NCI-H1105 treated with DMSO at 0.1 percent for 48 hours (cell line): ENCODE data around the gene DLGAP4.
"Not testable (repeated sequence)": the region's sequence is repeated elsewhere in the genome, so short reads cannot be mapped to it uniquely, and the experiment has no call there.

Experiments
- DNase-seq: peaks from one replicate; lab custom pipeline; 2025; lab: John Stamatoyannopoulos, UW

Gene DLGAP4

DNA sequence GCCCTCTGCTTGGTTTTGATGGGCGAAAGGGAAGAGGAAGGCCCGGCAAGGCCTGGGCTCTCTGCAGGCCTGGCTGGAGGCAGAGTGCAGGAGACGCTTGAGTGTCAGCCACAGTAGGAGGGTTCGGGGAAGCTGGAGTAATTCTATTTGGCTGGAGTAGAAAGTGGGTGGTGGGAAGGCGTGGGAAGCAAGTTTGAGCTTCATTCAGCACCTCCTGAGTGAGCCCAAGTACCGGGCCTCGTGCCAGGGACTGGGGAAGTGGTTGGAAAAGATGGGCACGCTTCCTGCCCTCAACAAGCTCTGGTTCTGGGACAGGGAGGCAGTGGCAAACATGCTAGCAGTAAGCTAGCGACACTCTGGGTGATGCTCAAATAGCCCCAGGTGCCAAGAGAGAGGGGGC lies 72.5 kb downstream of the DLGAP4 start:
- no peak for DNase-seq

DNA sequence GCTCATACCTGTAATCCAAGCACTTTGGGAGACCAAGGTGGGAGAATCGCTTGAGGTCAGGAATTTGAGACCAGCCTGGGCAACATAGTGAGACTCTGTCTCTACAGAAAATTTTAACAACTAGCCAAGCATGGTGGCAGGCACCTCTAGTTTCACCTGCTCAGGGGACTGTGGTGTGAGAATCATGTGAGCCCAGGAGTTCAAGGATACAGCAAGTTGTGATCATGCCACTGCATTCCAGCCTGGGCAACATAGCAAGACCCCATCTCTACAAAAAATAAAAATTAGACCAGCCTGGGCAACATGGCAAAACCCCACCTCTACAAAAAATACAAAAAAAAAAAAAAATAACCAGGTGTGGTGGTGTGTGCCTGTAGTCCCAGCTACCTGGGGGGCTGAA lies 73.8 kb downstream of the DLGAP4 start:
- DNase-seq, result not testable (repeated sequence)

DNA sequence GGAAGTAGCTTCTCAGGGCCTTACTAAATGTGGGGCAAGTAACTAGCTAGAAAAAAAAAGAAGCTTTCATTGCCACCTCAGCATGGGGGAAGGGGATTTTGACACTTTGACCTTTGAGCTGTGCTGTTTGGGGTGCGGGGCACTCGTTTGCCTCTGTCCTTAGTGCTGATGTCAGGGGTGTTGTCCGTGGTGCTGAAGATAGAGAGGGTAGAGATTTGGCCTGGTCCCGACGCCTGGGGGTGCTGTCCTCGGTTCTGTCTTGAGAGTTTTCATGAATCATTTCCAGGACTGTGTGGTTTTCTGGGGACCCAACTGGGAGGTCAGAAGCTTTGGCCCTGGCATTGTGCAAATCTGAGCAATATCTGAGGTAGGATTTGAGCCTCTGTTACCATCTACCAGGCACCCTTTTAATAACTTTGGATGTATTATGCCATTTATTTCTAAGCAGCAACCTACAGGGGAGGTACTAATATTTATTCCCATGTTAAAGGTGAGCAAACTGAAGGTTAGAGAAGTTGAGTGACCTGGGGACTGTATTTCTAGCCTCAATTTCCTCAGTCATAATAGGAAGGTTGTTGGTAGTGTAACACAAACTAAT lies 78.0 kb downstream of the DLGAP4 start:
- DNase-seq, result no peak

DNA sequence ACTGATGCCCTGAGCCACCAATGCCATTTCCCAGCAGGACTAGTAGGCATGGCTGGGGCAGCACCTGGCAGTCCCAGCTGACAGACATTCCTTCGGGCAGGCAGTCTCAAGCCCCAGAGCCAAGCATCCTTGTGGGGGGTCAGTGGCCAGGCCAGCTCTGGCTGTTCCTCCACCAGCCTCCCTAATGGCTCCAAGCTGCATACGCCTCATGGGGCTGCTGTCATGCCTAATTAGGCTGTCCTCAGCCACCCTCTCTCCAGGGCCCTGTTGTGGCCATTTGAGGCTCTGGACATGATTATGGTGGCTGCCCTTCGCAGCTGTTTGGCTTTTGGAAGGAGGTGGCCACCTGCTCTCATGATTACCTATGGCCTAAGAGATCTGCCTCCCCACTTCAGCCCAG lies 79.4 kb downstream of the DLGAP4 start:
- DNase-seq, result no peak

DNA sequence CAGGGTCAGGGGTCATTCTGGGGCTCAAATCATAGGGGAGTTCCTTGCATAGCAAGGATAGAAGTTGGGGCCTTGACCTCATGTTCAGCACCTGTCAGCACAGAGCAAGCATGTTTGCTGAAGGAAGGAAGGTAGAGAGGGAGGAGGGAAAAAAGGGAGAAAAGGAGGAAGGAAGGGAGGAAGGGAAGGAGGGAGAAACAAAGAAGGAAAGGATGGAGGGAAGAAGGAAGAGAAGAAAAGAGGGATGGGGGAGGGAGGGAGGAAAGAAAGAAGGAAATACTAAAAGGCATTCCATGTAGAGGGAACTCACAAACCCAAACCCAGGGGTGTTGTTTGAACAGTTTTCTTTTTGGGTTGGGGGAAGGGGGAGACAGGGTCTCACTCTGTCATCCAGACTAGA lies 80.1 kb downstream of the DLGAP4 start:
- DNase-seq, result no peak

DNA sequence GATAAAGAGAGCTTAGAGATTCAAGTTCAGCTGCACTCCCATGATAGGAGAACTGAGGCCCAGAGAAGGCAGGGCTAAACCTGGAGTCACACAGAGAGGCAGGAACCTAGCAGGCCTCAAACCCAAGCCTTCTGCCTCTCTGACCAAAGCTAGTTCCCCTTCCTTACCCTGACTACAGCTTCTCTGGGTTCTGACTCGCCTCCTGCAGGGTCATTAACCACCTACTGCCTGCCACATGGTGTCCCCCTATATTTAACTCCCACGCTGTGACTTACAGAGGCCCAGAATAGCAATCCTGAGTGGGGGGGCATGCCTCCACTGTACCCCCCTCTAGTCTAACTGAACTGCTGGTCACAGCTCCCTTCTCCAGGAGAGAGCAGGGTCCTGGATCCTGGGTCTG lies 84.1 kb downstream of the DLGAP4 start:
- DNase-seq, result no peak

DNA sequence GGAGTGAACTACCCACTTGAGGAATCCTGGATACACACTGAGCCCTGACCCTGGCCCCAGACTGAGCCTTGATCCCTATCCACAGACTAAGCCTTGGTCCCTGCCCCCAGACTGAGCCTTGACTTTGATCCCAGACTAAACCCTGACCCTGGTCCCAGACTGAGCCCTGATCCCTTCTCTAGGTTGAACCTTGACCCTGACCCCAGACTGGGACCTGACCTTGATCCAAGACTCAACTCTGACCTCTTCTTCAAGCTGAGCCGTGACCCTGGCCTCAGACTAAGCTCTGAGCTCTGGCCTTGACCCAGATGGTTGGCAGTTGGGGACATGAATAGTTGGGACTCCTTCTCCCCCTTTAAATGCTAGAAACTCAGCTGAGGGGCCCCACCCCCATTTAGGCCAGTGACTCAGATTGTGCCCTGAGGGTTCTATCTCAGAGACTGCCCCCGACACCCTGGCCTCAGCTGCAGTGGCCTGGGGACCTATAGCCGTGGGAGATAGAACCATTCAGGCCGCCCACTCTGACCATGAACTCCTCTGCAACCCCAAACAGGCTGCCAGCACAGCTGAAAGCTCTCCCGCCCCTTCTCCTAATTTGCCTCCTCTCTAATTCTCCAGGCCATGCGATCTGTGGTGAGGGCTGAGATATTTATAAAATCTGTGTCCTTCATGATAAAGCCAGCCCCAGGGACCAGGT lies 84.7 kb downstream of the DLGAP4 start:
- no peak for DNase-seq

DNA sequence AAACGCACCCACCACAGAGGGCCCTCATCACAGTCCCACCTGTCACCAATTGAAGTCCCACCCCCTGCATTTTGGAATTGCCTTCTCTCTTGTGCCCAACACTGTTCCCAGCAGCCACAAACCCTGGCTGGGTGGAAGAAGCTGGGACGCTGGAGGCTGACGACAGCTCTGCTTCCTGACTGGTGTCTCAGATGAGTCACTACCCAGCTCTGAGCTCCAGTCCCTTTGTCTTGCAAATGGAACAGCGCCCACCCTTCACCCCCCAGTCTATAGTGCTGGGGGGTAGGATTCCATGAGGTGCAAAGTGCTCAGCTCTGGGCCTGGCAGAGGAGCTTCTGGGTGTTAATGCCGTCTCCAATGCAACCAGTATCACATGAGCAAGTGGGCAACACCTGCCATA lies 85.3 kb downstream of the DLGAP4 start:
- DNase-seq, result no peak

DNA sequence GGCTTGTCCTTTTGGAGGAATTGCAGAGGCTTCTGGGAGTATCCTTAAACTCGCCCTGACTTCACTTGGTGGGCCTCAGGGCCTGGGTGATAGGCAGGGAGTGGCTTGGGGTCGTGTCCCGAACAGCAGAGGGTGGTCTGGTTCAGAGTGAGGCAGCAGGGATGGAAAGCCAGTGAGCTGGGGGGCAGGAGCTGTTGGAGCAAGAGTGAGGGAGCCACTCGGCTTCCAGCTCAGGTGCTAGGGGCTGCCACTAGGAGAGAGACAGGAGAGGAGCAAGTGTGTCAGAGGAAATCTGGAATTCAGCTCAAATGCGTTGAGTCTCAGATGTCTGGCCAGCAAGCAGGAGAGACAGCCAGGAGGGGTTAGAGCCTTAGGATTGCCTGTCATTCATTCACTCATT lies 85.8 kb downstream of the DLGAP4 start:
- DNase-seq, result no peak

DNA sequence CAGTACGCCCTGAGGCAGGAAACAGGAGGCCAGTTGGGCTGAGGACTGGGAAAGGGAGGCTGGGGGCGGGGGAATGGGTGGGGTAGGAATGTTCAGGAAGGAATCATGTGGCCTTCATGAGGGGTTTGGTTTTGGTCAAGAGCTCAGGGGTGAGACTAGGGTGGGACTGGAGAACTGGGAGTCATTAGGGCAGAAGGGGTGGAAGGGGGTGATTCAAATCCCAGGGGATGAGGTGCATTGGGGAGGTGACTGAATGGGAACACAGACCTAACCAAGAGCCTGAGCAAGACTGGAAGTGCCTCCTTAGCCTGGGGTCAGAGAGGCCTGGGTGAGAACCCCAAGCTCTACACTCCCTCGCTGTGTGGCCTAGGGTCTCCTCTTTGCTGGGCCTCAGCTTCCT lies 86.8 kb downstream of the DLGAP4 start:
- DNase-seq, result no peak

DNA sequence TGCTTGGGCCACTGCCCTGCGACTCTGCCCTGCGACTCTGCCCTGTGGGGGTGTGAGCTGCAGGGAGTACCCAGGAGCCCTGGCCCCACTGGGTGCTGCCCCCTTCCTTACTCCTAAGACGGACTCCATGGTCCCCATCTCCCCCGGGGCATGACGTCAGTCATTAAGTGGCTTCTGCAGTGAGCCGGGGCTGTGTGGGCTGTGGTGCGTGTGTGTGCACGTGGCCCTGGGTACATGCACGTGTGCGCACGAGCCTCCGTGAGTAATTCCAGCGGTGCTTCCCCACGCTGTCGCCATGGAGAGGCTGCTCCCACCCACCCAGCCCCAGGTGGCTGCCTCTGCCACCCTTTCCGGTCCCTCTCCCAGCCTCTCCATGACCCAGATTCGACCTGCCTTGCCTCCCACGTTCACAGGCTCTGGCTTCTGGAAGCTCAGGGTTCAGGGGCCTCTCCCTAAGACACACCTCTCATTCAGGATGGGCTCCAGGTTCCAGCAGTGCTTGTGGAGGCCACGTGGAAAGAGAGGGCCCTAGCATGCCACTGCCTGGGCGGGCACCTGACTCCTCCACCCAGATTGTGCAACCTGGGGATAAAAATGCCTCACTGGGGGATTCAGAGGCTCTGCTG lies 88.3 kb downstream of the DLGAP4 start:
- no peak for DNase-seq

DNA sequence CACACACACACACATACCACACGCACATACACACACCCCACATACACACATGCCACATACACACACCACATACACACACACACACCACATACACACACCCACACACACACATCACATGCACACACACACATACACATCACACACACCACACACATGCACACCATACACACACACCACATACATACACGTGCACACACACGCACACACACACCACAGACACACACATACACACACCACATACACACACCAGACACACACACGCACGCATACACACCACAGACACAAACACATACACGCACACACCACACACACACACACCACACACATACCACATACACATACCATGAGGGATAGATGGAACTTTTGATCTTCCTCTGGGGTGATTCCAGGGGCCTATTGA lies 90.2 kb downstream of the DLGAP4 start:
- no peak for DNase-seq

DNA sequence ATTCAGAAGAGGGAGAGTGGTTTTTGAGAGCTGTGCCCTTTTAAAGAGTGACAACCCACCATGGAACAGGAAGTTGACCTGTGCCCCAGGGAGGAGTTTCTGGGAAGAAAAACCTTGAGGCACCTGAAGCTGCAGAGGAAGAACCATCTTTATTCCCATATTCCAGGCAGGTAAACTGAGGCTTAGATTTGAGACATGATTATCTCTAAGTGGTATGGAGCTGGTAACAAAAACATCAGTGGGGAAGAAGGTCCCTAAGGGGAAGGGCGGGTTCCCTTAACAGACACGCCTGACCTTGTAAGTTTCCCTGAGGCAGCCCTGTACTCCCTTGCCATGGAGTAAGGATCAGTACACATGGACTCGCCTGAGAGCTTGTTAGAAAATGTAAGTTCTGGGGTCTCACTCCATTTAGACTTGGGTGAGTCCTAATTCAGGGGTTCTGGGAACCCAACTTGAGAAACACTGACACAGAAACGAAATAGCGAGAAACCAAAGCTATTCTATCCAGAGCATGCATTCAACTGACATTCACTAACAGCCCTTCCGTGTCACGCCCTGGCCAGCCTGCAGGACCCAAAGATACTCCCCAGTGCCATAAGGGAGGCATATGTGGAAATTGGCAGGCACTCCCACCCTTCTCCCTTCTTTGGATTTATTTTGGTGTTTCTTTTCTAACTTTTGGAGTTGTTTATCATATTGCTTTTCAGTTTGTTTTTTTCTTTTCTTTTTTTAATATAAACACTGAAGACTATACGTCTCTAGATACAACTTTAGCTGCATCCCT lies 90.9 kb downstream of the DLGAP4 start:
- no peak for DNase-seq

DNA sequence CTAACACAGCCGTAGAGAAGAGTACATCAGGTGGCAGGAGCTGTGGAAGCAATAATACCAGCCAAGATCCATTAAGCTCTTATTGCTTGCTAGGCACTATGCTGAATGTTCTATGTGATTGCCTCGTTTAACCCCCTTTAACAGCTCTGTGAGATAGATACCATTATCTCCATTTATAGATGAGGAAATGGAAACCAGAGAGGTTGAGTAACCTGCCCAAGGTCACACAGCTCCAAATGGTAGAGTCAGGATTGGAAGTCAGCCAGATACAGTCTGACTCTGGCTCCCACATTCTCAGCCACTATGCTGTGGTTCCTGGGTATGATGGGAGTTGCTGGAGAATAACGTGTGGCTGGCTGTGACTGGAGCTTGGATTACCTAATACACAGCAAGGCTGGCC lies 92.4 kb downstream of the DLGAP4 start:
- DNase-seq, result no peak

DNA sequence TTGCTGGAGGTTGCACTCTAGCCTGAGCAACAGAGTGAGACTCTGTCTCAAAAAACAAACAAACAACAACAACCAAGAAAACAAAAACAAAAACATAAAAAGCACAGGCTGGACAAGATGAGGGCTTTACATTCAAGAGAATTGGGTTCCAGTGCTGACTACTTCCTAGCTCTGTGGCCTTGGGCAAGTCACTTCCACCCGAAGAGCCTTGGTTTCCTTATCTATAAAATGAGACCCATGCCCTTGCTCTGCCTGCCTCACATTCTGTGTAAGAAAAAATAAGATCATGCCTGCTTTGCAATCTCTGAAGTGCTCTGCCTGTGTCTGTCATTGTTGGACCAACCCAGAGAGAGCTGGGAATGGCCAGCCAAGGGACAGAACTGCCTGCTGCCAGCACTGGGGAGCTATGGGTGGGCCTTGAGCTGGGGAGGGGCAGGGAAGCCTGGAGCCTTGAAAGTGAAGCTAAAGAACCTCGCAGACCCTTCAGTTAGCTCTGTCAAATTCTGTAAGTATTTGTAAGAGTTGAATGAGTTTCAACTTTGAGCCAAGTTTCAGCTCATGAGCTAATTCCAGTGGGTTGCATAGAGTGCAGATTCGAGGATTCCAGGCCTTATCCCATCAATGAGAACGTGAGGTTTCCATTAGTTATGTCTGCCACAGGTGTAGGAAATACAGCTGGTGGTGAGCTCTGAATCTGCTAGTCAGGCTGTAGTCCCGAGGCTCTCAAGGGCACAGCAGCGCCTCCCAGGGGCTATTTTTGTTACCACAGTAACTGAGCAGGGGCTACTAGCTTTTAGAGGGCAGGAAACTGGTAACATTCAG lies 93.2 kb downstream of the DLGAP4 start:
- peak; percentile 34 for DNase-seq

DNA sequence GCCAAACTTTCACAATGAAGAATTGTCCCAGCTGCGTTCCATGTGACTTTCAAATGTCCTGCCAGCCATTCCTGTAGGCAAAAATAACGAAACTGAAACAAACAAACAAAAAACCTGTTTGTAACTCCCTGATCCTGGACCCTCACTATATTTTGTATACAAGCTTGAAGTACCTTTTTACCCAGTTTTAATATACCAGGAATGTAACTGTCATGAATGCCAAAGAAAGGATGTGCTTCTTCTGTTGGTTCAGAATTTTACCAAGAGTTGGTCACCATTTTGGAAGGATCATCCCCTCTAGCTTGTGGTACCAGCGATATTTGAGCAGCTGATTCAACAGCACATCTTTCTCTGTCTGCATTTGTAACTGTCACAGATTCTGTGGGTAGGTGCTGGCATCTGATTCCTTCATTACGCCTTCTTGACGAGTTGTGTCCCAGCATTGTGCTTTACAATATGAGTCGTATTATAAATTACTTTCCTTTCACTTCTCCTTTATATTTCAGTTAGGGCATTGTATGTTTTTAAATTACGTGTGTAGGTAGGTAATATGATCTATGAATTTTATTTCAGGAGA lies 93.9 kb downstream of the DLGAP4 start:
- DNase-seq, result no peak

DNA sequence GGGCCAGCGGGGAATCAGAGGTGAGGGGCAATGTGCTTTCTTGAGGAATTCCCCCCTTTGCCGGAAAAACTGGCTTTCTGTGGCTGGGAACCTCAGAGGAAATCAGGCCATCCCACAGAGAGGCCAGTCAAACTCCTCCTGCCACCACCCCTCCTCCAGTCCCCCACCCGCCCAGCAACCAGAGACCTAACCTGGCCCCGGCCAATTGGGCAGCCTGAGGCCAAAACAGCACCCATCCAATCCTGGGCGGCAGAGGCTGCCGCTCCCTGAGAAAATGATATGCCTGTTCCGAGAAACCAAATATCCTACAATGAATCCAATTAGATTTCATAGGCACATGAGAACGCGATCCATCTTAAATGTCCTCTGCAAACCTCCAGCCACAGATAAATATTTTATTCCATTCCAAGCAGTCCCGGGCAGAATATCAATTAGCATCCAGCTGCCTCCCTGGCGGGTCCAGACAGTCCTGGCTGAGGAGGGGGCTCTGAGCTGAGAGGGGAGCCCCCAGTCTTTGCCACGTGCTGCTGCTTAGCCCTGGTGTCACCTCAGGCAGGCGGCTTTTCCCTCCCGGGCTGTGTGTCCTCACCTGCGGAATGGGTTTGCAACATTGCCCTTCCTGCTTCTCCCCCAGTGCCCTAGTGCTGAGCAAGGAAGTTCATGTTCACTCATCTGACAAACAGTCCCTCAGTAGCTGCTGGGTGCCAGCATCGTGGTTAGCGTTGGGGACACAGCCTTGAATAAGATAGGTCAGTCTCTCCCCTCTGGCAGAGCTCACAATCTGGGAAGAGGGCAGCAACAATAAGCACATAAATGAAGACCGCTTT lies 95.0 kb downstream of the DLGAP4 start:
- no peak for DNase-seq

DNA sequence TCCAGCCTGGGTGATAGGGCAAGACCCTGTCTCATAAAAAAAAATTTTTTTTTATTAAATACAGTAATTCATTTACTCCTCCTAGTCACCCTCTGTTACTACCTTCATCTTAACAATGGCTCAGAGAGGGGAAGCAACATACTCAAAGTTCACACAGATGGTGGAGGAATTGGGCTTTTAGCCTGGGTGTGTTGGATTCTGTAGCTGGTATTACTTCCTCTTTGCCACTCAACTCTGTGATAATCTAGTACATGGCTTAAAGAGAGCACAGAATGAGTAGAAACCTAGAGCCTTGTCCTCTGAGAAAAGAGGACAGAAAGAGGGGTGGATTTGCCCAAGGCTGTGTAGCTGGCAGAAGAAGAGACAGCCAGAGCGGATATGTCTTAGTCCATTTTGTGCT lies 96.6 kb downstream of the DLGAP4 start:
- no peak for DNase-seq

DNA sequence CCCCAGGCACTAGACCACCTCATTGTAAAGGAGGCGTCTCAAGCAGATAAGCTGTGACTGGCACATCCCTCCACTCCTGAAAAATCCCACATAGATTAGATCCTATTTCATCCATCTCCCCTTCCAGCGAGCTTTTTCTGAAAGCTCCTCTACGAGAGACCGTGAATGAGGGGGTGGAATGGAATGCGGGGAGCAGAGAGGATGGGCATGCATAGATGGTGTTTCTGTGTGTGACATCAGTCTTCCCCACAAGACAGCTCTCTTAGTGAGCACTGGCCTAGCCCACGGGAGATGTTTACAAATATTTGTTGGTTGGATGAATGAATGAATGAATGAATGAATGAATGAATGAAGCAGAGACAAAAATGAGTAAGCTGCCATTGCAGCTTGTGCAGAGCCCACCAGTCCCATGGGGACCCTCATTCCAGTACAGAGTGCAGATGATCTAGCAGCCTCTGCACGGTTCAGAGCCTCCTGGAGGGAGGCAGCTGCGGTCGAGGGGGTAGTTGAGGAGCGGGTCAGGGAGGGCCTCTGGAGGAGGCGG lies 98.4 kb downstream of the DLGAP4 start:
- DNase-seq, result no peak

DNA sequence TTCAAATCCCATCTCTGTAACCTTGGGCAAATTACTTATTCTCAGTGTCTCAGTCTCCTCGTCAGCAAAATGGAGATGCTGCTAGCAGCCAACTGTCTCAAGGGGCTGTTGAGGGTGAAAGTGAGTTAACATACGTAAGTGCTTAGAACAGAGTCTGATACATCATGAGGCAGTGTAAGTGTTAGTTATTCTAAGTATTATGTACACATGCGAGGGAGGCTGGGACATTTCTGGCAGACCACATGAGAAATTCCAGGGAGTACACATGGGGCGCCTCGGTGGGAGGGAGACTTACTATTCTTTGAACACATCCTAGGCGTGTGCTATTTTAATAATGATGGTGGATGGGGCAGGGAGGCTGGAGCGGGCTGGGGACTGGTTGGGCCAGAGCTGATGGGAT lies 99.1 kb downstream of the DLGAP4 start:
- DNase-seq, result no peak
